ENCODE measurements around the gene TMEM8B.

The TMEM8B gene

DNA sequence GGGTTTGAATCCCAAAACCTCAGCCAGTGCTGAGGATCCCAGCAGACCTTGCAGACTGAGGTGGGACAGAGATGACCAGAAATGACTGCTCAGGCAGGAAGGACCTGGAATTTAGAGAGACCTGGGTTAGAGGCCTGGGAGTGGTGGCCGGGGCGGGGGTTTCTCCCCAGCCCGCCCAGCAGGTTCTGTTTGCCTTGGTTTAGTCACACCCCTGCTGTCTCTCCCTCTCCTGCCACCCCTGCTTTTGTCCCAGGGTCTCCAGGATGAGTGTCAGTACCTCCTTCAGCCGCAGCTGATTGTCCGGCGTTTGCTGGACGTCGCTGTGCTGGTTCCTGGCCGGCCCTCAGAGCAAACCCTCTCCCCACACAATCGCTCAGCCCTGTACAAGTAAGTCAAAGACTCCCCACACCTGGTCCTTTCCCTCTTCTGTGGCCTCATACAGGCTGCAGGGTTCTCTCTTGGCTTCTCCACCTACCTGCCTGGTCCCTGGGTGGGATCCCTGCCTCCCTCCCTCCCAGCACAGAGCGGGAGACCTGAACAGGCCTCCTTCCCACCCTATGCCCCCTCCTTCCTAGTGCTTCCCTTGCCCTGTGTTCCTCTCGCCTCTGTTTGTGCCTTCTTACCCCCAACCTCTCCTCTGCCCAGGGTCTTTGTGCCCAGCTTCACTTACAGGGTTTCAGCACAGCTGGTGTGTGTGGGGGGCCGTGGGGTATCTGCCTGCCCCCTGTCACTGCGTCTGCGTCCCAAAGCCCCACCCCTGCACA lies 12.0 kb downstream of the TMEM8B start:
- no peak for DNase-seq (ENCODE audit: low read depth)

DNA sequence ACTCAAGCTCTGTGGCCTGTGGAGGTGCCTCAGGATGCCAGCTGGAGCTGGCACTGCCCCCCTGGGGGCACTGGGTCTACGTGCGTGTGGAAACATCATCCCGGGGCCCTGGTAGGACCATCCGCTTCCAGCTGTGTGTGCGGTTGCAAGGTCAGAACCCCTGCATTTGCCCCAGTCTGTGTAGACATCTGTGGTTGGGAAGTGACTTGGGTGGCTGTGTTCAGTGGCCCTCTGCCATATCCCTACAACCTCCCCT lies 12.5 kb downstream of the TMEM8B start:
- no peak for DNase-seq (ENCODE audit: low read depth)

DNA sequence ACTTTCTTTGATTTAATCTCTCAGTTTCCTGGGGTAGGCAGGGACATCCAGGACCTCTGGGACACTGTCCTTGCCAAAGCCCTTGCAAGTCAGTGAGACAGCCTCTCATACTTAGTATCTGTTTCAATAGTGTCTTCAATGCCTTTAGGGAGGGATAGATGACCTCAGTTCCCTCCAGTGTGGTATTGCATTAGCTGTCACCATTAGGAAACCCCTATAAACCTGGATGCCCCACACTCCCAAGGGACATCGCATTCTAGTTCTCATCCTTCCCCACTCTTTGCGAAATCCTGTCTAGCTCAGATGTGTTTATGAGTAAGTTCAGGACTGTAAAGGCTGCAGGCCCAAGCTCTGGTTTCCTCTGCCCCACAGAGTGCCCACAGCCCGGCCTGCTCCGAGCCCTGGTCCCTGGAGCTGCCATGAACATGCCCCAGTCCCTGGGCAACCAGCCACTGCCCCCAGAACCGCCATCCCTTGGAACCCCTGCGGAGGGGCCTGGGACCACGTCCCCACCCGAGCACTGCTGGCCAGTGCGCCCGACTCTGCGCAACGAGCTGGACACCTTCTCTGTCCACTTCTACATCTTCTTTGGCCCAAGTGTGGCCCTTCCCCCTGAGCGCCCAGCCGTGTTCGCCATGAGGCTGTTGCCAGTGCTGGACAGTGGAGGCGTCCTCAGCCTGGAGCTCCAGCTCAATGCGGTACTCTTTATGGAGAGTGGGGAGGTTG lies 13.2 kb downstream of the TMEM8B start:
- DNase-seq (ENCODE audit: low read depth): no peak

DNA sequence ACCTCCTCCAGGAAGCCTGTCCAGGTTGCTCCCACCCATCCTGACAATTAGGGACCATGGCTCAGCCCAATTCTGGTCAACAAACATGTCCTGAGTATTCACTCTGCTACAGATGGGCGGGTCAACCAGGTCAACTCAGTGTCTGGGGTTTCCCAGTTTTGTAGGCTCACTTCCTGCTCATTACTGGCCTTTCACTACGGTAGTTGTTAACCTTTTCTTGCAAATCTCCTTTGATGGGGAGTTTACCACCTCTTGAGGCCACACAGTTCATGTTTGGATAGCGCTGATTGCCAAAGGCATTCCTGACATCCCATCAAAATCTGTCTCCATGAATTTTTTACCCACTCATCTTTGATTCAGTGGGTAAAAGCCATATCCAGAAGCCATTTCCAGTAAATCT lies 13.8 kb downstream of the TMEM8B start:
- no peak for DNase-seq (ENCODE audit: low read depth)

DNA sequence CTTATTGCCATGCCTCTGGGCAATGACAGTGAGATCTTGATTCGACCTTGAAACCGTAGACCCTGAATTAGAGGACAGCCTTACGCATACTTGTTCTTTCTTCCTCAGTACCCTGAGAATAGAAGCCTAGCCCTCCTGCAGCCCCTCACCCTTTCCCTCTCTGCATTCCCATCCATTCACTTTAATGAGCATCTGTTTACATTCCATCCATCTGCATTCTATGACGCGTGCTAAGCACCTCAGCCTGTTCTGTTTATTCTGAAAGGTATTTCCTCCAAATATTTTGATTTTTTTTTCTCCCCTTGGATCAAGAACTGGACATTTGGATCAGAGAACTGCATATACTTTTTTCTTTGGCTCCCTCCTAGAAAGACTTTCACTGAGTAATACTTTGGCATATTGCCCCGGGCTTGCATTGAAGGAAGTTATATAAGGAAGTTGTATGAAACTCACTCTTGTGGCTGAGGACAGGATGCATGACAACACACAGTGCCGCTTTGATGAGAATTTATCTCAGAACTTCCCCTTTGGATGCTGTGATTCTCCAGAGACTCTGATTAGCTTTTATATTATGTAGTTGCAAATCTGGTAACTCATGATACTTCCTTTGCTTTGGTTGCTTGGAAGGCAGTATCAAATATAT lies 15.7 kb downstream of the TMEM8B start:
- DNase-seq (ENCODE audit: low read depth): no peak

DNA sequence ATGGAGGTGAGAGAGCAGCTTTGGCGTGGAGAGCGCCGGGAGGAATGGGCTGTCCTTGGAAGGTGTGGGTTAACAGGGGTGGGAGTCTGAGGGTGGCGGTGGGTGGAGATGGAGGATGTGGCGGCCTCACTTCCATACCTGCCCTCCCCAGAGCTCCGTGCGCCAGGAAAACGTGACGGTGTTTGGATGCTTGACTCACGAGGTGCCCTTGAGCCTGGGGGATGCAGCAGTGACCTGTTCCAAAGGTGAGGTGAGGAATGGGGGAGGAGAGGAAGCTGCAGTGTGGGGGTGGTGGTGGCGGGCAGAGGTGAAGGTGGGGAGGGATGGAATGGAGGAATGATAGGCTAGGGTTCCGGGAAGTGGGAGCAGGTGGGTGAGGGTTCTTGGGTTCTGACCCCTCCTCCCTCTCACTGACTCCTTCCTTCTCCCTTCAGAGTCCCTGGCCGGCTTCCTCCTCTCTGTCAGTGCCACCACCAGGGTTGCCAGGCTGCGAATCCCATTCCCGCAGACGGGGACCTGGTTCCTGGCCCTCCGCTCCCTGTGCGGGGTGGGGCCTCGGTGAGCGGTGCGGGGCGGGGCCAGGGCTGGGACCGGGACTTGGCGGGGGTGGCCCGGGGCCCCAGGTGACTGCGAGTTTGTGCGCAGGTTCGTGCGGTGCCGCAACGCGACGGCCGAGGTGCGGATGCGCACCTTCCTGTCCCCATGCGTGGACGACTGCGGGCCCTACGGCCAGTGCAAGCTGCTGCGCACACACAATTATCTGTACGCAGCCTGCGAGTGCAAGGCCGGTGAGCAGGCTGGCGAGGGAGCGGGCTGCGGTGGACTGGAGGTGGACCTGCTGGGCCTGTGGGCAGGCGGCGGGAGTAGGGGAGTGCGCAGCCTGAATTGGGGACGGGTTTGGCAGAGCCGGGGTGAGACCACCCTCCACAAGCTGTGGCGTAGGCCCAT lies 17.1 kb downstream of the TMEM8B start:
- DNase-seq (ENCODE audit: low read depth): no peak

DNA sequence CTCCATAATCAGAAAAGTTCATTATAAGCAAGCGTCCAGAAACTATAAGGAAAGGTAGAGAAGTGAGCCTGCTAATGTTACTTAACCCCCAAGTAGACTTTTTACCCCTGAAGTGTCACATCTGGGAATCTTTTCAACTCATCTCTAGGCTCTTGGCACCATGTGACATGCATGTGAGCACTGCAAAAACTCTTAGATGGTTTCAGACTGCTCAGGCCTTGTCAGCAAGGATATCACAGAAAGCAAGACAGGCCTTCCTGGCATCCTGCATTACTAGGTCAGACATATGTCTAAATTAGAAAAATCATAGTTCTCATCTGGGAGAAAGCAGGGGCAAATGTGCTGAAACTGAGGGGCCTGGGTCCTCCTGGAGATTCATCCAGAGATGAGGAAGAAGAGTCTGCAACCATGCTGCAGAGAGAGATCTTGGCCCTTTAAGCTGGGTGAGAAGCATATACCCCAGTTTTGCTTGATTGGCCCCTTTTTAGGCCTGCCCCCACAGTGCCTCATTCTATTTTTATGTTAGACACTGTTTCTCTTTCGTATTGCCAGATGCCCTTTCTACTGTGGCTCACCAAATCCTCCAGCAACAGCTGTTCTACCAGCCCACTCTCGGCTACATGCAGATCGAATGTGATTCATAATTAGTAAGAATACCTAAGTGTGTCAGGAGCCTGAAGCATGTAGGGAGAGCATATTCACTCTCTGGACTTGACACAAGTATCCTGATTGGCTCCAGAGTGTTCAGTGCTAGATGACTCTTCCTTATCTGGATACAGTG lies 19.0 kb downstream of the TMEM8B start:
- no peak for DNase-seq (ENCODE audit: low read depth)

DNA sequence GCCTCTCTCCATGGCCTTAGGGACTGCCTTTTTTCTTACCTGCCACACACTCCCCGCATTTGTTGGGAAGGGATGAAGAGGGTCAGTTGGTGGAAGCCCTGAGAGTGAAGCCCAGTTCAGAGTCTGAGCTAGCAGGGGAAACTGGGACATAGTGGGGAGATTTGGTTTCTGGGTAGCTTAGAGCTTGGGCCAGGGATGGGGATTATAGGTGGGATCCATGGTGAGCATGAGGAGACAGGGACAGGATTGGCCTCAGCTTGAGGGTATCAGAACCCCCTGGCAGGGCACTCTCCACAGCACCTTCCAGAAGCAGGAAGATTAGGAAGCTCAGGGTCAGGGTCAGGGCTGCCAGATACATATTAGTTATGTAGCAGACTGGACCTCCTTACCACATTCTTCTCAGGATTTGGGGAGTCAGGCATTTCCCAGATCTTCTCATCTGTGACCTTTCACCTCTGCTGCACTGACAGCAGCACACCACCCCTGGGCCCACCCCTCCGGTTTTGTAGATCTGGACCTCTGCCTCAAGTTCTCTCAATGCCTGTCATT lies 23.3 kb downstream of the TMEM8B start:
- DNase-seq (ENCODE audit: low read depth): no peak

DNA sequence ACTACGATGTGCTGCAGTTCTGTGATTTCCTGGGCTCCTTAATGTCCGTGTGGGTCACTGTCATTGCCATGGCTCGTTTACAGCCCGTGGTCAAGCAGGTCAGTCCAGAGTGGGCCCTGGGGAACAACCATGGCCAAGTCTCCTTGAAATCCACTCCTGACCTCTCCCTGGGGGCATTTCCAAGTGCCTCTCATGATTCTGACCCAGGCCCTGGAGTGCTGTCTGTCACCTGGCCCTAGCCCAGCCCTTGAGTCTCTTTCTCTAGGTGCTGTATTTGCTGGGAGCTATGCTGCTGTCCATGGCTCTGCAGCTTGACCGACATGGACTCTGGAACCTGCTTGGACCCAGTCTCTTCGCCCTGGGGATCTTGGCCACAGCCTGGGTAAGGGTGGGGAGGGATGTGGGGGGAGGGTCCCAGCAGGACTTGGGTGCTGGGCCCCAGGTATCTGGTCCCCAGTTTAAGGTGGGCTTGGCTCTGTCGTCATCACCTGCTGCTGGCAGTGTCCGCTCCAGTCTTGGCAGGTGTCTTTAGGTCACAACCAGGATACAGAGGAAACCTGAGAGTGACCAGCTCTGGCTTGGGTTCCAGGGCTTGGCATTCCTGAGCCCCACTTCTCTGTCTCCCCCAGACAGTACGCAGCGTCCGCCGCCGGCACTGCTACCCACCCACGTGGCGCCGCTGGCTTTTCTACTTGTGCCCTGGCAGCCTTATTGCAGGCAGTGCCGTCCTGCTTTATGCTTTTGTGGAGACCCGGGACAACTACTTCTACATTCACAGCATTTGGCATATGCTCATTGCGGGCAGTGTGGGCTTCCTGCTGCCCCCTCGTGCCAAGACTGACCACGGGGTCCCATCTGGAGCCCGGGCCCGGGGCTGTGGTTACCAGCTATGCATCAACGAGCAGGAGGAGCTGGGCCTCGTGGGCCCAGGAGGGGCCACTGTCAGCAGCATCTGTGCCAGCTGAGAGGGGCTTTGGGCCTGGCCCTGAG lies 24.1 kb downstream of the TMEM8B start:
- no peak for DNase-seq (ENCODE audit: low read depth)

DNA sequence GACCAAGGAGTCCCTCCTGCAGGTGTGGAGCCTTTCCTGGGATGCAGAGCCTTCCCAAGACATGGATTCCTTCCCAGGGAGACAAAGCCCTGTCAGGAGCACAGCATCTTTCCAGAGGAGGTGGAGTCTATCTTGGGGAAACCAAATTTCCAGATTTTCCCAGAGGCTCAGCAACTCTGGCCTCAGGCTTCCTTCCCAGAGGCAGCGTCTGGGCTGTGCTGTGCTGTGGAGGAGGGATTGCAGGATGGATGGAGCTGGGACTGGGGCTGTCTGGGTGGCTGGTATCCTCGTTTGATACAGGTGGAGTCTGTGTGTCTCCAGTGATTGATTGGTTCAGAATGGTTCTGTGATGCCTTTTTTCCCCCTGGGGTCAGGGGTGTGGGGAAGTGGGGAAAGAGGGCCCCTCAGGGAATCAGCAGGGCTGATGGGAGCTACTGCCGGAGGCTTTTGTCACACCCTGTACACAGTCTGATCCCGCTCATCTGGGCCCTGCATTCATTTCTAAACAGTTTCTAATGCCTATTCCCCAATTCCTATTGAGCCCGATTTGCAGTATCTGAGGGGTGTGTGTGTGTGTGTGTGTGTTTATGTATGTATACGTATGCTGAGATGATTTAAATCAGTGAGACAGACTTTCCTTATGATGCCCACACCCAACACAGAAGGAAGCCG lies 25.2 kb downstream of the TMEM8B start:
- no peak for DNase-seq (ENCODE audit: low read depth)

DNA sequence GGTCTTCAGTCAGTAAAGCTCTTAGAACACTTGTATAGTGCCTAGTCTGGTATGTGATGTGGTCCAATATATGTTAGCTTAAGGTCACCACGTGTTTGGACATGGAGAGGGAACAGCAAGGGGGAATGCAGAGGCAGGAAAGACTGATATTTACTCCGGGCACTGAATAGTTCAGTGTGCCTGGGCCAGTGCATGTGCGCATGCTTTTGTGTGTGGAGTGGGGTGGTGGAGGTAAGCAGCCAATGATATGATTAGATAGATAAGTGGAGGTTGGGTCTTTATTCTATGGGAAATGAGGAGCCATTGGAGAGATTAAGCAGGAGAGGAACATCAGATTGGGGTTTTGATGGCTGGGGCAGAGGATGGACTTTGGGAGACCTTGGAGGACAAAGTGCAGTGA lies 27.2 kb downstream of the TMEM8B start:
- DNase-seq (ENCODE audit: low read depth): no peak

DNA sequence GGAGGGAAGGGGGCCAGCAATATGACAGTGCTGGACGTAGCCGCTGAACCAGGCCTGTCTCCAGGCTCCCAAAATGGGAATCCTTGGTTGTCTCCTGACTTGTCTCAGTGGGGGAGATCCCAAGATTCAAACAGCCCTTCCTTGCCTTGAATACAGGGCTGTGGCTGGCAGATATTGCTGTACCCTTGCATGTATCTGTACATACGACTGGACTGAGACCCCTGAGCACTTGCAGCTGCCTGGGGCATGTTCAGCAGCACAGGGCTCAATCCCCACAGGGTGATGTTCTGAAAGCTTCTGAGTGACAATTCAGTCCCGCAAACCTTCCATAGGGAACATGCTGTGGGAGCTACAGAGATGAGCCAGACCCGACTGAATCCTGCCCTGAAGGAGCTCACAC lies 27.9 kb downstream of the TMEM8B start:
- no peak for DNase-seq (ENCODE audit: low read depth)

DNA sequence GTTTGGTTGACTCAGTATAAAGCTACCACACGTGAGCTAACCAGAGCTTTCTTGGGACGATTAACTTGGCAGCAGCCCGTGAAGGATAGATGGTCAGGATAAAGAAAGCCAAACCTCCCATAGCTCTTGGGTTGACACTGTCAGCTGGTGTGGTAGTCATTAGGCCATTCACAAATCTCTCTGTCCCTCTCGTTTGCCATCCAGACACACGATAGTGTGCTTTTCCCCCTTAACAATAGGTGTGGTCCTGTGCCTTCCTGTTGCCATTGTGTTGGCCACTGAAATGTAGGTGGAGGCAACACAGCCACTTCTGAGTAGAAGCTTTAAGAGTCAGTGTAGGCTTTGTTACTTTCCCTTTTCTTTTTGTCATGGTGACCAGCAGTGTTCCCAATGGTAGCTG lies 29.4 kb downstream of the TMEM8B start:
- DNase-seq (ENCODE audit: low read depth): no peak

DNA sequence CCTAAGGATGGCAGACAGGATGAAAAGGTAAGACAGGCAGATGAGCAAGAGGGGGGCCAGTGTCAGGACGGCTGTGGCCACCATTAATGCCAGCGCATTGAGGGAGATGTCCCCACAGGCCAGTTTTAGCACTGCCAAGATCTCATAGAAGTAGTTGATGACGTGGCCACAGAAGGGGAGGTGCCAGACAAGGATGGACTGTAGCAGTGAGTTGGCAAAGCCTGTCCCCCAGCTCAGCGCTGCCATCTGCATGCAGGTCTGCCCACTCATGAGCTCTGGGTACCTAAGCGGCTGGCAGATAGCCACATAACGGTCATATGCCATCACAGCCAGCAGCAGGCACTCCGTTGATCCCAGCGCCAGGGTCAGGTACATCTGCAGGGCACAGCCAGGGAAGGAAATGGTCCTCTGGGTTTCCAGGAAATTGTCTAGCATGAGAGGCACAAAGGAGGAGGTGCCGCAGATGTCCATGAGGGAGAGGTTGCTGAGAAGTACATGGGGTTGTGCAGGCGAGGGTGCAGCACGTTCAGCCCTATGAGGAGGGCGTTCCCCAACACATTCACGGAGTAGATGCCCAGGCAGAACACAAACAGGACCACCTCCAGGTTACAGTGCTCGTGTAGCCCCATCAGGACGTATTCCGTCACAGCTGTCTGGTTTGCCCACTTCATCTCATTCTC lies 30.4 kb downstream of the TMEM8B start:
- no peak for DNase-seq (ENCODE audit: low read depth)

DNA sequence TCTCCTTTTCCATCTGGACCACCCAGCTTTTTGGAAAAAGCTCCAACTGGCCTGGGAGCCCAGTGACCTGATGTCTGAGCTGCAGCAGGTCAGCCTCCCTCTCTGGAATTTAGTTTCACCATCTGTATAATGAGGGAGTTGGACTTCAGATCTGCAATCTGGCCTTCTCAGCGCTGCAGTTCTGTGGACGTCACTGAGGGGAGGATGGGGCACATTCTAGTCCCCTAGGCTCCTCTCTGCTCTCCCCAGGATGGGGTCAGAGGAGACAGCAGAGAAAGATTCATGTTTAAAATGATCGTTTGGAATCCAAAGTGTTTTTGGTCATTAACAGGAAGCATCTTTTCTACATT lies 30.9 kb downstream of the TMEM8B start:
- DNase-seq (ENCODE audit: low read depth): no peak

DNA sequence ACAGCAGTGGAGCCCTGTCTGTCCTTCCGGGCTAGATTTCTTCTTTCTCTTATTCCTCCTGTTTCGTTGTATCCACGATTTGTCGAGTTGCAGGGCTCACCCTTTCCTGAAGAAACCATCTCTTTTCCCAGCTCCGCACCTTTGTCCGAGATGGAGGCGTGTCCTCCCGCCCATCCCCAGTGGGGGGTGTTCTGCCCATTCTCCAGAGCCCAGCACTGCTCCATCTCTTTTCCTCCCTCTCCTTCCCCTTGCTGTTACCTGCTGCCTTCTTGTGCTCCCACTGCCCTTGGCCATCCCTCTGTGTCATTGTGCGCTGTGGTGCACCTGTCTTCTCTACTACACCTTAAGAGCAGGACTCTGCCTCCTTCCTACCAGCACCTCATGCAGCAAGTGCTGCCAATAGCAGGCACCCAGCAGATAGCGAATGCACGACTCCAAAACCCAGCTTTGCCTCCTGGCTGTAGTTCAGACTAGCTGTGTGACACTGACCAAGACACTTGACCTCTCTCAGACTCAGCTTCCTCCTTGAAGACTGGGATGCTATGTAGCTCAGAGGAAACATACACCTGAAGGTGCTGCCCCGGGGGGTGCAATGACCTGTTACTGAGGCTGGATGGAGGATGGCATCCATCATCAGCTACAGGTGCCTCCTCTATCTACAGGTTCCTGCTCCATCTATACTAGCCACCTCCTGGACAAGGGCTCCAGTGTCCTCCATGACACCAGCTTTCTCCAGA lies 32.3 kb downstream of the TMEM8B start:
- no peak for DNase-seq (ENCODE audit: low read depth)

DNA sequence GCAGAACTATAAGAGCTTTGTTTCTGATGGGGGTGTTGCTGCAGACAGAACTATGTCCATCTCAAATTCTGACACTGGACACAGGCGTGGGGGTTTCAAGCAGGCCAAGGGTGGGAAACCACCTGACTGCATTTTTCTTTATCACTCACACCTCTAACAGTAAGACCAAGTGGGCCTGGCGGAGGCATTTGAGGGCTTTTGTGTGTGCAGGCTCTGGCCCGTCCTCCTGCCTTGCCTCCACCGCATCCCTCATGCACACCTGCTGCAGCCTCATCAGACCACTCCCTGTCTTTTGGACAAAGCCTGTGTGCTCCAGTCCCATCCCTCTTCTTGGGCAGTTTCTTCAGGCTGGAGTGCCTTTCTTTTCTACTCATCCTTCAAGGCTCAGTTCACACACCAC lies 33.3 kb downstream of the TMEM8B start:
- DNase-seq (ENCODE audit: low read depth): no peak

DNA sequence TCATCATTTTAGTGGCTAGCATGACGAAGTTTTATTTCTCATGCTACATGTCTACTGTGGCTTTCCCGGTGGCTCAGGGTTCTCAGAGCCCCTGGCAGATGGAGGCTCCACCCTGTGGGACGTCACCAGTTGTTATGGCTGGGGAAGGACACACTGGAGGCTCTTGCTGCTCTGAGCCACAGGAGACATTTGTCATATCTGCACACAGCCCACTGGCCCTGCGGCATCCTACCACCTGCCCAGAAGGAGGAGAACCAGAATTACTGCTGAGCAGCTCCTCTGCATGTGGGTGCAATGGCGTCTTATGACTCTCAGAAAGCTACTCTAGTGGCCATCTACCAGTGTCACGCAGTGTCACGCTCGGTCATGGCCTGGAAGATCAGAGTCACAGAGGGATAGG lies 34.6 kb downstream of the TMEM8B start:
- DNase-seq (ENCODE audit: low read depth): no peak

Measured in stimulated activated CD8-positive, alpha-beta memory T cell treated with anti-CD3 and anti-CD28 coated beads, Interleukin-15, amount 100 ng/mL, for 24 hours (primary cell).